Psoas muscle (tissue), 8 donors: Measurements from ENCODE around the gene XG. TPM values are rescaled to one million over a fixed set of nuclear protein-coding genes. Genes with fewer than 3 reads are reported as not detected.
"Not testable (repeated sequence)": the region's sequence is repeated elsewhere in the genome, so short reads cannot be mapped to it uniquely, and the experiment has no call there.

ENCODE experiments used
- ATAC-seq, 4 donors: fragments of 200-7000 bp; cut with Tn5 transposase; one replicate each; pipeline ENCODE4 v1.9.1; 2020; ENCODE audit warnings: moderate library complexity in 3 of 4, mild to moderate bottlenecking in 2 of 4
- DNase-seq, 2 donors: peaks; one replicate each; pipeline ENCODE4 v3.0.0-alpha.2; 2020
- H3K27ac ChIP-seq: fragments of 200-600 bp; one replicate; pipeline ENCODE4 v1.8.0; 2022
- H3K27me3 ChIP-seq, 3 donors: fragments of 200-600 bp in 1 of 3; one replicate each; pipeline versions ENCODE4 v1.6.1 to v1.8.0; 2013 to 2022; ENCODE audit warnings: low read length in 2 of 3, mild to moderate bottlenecking in 2 of 3, moderate library complexity in 1 of 3; ENCODE audit not compliant: insufficient read depth in 3 of 3
- H3K36me3 ChIP-seq, 2 donors: fragments of 200-600 bp in 1 of 2; one replicate each; pipeline versions ENCODE4 v1.6.1 to v1.8.0; 2013 to 2022; ENCODE audit warnings: low read depth in 1 of 2, mild to moderate bottlenecking in 1 of 2, moderate library complexity in 1 of 2; ENCODE audit not compliant: insufficient read depth in 1 of 2
- H3K4me1 ChIP-seq: fragments of 200-600 bp; one replicate; pipeline ENCODE4 v1.8.0; 2022
- H3K4me3 ChIP-seq: fragments of 200-600 bp; one replicate; pipeline ENCODE4 v1.8.0; 2022; ENCODE audit warnings: mild to moderate bottlenecking
- H3K9me3 ChIP-seq: fragments of 200-600 bp; one replicate; pipeline ENCODE4 v1.8.0; 2022
- CTCF ChIP-seq: fragments of 200-600 bp; IDR thresholded peaks from one replicate; pipeline ENCODE4 v1.8.0; 2022; ENCODE audit warnings: antibody characterized with exemption
- WGBS, 3 donors: extraction: QIAGEN DNeasy Blood & Tissue Kit; methylation state at CpG; one replicate each; pipeline versions ENCODE4 v1.1.6 to v1.1.7; 2013; 5-methylcytosine and 5-hydroxymethylcytosine counted together
- intact Hi-C, 2 donors: fragments of 100-400 bp; cut with DNase I; formaldehyde crosslinking; loops; one replicate each; pipeline versions ENCODE4 v1.11.0 to v1.14.2; 2022
- polyA plus RNA-seq, 3 donors: library from polyadenylated mRNA; stranded (reverse); fragments of 200-250 nt; gene quantifications; one replicate each; pipeline ENCODE4 v1.2.3, GENCODE V29; 2013
- total RNA-seq, 4 donors: library from RNA; stranded (reverse); fragmentation: NEBNext Ultra II Directional in 2 of 4; extraction: Animal tissue kit (Norgen Biotek cat#: 25700) in 2 of 4; gene quantifications; one replicate each; pipeline versions ENCODE4 v1.2.1 to v1.2.4, GENCODE V29; 2021 to 2023
- donor health status: healthy with polysubstance abuse.
- donor health status: DM: no; HTN: no; CAD: no; lungs with moderate emphysema.
- donor health status: Bipolar disorder and iron deficiency.
- donor health status: healthy.
- donor health status: DM: yes; HTN: yes; CAD: no.
- donor health status: DM: no; HTN: no; CAD: no.
- donor health status: DM: no; HTN: no; CAD: no.
- donor health status: DM: yes; HTN: yes; CAD: no.

XG gene
- total and polyA plus RNA-seq, 7 donors: 0.29 to 3.5 (median 0.52) TPM

- 60 to 66% (median 63%) methylated on average over 5 of the region's 5 CpGs for whole genome bisulfite sequencing, 3 donors
Measured at GRCh38 chrX:2811271-2811670, 59.4 kb downstream of the XG start.

GRCh38 chrX:2812161-2812907, 60.5 kb downstream of the XG start:
- TF ChIP-seq CTCF: peak; percentile 55
- peak in 3 of 4 donors; percentile 42 to 74 (median 47) for ATAC-seq
- H3K9me3 ChIP-seq, H3K27me3 ChIP-seq, H3K36me3 ChIP-seq, H3K4me3 ChIP-seq, H3K4me1 ChIP-seq, H3K27ac ChIP-seq: not testable (repeated sequence)
- DNase-seq: peak; percentile 26 to 60
- intact Hi-C loops: loop anchor here (5.0 to 10.0 kb wide), 4 partner anchors 165 to 1358 kb away; partner anchors contain the start of gene ASMTL (in 1 of the 2)
- WGBS, 3 donors: 27 to 31% (median 28%) methylated on average over 13 to 14 of the region's 16 CpGs

More at GRCh38 chrX:2811271-2811670, 59.4 kb downstream of the XG start:
- H3K9me3 ChIP-seq: no peaks in the 10 kb centered on the region
- H3K4me3 ChIP-seq: no peak overlapping the region
- no peaks in the 10 kb centered on the region for H3K4me1 ChIP-seq
- H3K36me3 ChIP-seq: no peaks in the 10 kb centered on the region
- intact Hi-C loops: loop anchor here (5.0 to 10.0 kb wide), 4 partner anchors 164 to 1356 kb away; partner anchors contain the start of gene ASMTL (in 1 of the 2)
- H3K27ac ChIP-seq: no peak overlapping the region
- TF ChIP-seq CTCF: no peak
- no peaks in the 10 kb centered on the region for H3K27me3 ChIP-seq
- no peak for ATAC-seq
- DNase-seq: no peak

GRCh38 chrX:2817036-2817435, 65.2 kb downstream of the XG start:
- Histone ChIP-seq H3K9me3 (no peaks in the 10 kb centered on the region), H3K36me3 (no peaks in the 10 kb centered on the region), H3K27ac (no peak overlapping the region), H3K27me3 (no peaks in the 10 kb centered on the region), H3K4me1 (no peaks in the 10 kb centered on the region), H3K4me3 (no peak overlapping the region)
- TF ChIP-seq CTCF: no peak
- ATAC-seq (no peak), DNase-seq (no peak)
- 69 to 79% (median 78%) methylated on average over 2 of the region's 2 CpGs for WGBS, 3 donors
- intact Hi-C loops: loop anchor here in 1 of 2 donors (10.0 kb wide), 2 partner anchors 1172 to 1362 kb away; partner anchors contain the start of gene ASMTL

GRCh38 chrX:2819345-2820135, 67.7 kb downstream of the XG start:
- WGBS, 3 donors: 58 to 62% (median 61%) methylated on average over 9 of the region's 9 CpGs
- ATAC-seq (no peak), DNase-seq (no peak)
- peak; percentile 34 for TF ChIP-seq CTCF
- H3K36me3 ChIP-seq: no peaks in the 10 kb centered on the region
- H3K27ac ChIP-seq: no peak overlapping the region
- H3K4me3 ChIP-seq: no peak overlapping the region
- peaks cover 0 to 4% (median 0%) of the 10 kb centered on the region in 3 donors for H3K27me3 ChIP-seq
- no peaks in the 10 kb centered on the region for H3K9me3 ChIP-seq
- intact Hi-C loops: loop anchor here in 1 of 2 donors (10.0 kb wide), 2 partner anchors 1175 to 1365 kb away; partner anchors contain the start of gene ASMTL
- no peaks in the 10 kb centered on the region for H3K4me1 ChIP-seq
